ENCODE data around the gene SF3B2. TPM values are rescaled to one million over a fixed set of nuclear protein-coding genes. Genes with fewer than 3 reads are reported as not detected.

SF3B2 gene
- total RNA-seq, 1 donor from 2014 or later: 216 TPM

DNA sequence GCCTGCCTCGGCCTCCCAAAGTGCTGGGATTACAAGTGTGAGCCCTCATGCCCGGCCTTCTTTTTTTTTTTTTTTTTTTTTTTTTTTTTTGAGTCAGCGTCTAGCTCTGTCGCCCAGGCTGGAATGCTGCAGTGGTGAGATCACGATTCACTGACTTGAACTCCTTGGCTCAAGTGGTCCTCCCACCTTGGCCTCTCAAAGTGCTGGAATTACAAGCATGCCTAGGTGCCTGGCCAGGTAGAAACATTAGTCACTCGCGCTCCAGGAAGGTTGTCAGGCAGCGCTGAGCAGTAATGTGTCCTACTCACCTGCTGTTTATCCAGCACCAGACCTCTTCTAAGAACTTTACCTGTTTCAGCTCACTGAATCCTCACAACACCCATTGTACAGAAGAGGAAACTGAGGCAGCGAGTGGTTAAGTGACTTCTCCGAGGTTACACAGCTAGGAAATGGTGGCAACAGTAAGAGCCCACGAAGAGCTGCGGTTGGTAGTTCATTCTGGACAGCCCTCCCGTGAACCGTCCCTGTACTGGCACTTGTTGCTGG, 40.9 kb upstream of the SF3B2 start:
- Mint-ChIP-seq H3K4me1 (ENCODE audit: low read depth) (no peaks in the 10 kb centered on the region), H3K4me3 (ENCODE audit: low read depth) (no peak overlapping the region)
- no peak for DNase-seq (ENCODE audit: low spot score, unreplicated experiment)

DNA sequence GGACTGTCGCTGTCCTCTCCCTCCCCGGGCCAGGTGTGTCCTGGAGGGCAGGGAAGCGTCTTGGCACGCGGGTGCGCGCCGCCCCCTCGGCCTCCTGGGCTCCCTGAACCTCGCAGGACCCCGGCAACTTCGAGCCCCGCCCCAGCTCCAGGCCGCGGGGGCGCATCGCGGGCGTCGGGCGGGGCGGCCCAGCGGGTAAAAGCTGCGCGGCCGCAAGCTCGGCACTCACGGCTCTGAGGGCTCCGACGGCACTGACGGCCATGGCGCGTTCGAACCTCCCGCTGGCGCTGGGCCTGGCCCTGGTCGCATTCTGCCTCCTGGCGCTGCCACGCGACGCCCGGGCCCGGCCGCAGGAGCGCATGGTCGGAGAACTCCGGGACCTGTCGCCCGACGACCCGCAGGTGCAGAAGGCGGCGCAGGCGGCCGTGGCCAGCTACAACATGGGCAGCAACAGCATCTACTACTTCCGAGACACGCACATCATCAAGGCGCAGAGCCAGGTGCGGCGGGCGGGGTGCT, 40.3 kb upstream of the SF3B2 start, which contains the start of gene CST6:
TSS of gene CST6 (plus strand) at position 224 of the 519 bp plus-strand sequence. CDS start at position 261, 37 bp downstream.
- H3K27me3 Mint-ChIP-seq: peaks cover 21% of the 10 kb centered on the region
- no peak for DNase-seq (ENCODE audit: low spot score, unreplicated experiment)
- TF ChIP-seq, protein P1, sequence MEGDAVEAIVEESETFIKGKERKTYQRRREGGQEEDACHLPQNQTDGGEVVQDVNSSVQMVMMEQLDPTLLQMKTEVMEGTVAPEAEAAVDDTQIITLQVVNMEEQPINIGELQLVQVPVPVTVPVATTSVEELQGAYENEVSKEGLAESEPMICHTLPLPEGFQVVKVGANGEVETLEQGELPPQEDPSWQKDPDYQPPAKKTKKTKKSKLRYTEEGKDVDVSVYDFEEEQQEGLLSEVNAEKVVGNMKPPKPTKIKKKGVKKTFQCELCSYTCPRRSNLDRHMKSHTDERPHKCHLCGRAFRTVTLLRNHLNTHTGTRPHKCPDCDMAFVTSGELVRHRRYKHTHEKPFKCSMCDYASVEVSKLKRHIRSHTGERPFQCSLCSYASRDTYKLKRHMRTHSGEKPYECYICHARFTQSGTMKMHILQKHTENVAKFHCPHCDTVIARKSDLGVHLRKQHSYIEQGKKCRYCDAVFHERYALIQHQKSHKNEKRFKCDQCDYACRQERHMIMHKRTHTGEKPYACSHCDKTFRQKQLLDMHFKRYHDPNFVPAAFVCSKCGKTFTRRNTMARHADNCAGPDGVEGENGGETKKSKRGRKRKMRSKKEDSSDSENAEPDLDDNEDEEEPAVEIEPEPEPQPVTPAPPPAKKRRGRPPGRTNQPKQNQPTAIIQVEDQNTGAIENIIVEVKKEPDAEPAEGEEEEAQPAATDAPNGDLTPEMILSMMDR (IDR thresholded peaks at IDR 0.05; ENCODE audit: unreplicated experiment): no peak
- H3K36me3 Mint-ChIP-seq (ENCODE audit: insufficient read depth): no peaks in the 10 kb centered on the region
- H3K4me3 Mint-ChIP-seq (ENCODE audit: low read depth): no peak within 1 kb of the TSS
- H3K4me1 Mint-ChIP-seq (ENCODE audit: low read depth): no peaks in the 10 kb centered on the region
- no peaks in the 10 kb centered on the region for H3K9me3 Mint-ChIP-seq (ENCODE audit: low read depth)
- H3K27ac Mint-ChIP-seq: no peak within 1 kb of the TSS

More for the DNA sequence above, 40.9 kb upstream of the SF3B2 start:
- TF ChIP-seq, protein P1 (IDR thresholded peaks at IDR 0.05; ENCODE audit: unreplicated experiment): no peak
- Mint-ChIP-seq H3K36me3 (ENCODE audit: insufficient read depth) (no peaks in the 10 kb centered on the region), H3K27ac (no peak overlapping the region), H3K9me3 (ENCODE audit: low read depth) (no peaks in the 10 kb centered on the region), H3K27me3 (peaks cover 21% of the 10 kb centered on the region)

DNA sequence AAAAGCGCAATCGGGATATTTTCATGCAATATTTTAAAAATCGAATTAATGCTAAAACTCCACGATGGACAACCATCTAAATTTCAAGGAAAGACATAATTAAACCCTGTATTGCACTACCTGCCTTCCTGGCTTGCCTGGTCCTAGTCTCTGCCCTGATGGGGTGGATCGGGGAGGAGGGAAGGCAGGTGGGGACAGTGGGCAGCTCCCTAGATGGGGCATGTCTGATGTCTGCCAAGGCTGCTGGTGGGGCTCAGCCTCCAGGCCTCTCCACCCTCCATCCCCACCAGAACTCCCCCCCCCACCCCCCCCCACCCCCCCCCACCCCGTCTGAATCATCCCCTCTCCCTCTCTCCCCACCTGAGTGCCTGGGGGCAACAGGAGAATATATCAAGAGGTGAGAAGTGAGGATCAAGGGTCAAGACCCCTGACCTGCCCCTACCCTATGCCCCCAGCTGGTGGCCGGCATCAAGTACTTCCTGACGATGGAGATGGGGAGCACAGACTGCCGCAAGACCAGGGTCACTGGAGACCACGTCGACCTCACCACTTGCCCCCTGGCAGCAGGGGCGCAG, 39.7 kb upstream of the SF3B2 start:
- TF ChIP-seq, protein P1 (IDR thresholded peaks at IDR 0.05; ENCODE audit: unreplicated experiment): no peak
- H3K9me3 Mint-ChIP-seq (ENCODE audit: low read depth): no peaks in the 10 kb centered on the region
- H3K4me3 Mint-ChIP-seq (ENCODE audit: low read depth): no peak overlapping the region
- no peaks in the 10 kb centered on the region for H3K4me1 Mint-ChIP-seq (ENCODE audit: low read depth)
- no peaks in the 10 kb centered on the region for H3K36me3 Mint-ChIP-seq (ENCODE audit: insufficient read depth)
- DNase-seq (ENCODE audit: low spot score, unreplicated experiment): no peak
- H3K27me3 Mint-ChIP-seq: peaks cover 21% of the 10 kb centered on the region
- H3K27ac Mint-ChIP-seq: no peak overlapping the region

DNA sequence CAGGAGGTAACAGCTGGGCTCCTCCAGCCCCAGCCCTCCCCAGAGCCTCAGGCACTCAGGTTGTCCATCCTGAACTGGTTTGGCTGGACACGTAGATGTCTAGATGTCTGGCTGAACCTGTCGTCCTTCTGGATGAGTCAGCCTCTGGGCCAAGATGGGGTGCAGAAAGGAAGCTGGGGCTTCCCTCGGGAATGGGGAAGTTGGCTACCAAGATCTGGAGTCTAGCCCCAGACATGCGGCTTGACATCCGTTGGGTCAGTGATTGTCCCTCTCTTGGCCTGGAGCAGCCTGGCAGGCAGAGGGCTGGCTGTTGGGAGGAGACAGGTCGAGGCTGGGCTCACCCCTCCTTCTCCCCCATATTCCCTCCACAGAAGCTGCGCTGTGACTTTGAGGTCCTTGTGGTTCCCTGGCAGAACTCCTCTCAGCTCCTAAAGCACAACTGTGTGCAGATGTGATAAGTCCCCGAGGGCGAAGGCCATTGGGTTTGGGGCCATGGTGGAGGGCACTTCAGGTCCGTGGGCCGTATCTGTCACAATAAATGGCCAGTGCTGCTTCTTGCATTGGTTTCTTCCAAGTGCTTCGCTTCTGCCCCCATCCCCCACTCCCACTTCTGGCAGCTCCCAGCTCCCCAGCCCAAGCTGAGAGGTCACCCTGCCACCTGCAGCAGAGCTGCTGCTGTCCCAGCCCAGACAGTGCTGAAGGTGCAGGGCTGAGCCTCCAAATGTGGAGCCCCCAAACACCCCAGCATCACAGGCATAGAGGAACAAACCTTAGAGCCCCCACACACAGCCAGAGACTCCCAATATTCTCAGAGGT, 39.0 kb upstream of the SF3B2 start:
- Mint-ChIP-seq H3K9me3 (ENCODE audit: low read depth) (no peaks in the 10 kb centered on the region), H3K4me3 (ENCODE audit: low read depth) (no peak overlapping the region), H3K4me1 (ENCODE audit: low read depth) (no peaks in the 10 kb centered on the region), H3K27ac (no peak overlapping the region), H3K27me3 (peaks cover 18% of the 10 kb centered on the region), H3K36me3 (ENCODE audit: insufficient read depth) (no peaks in the 10 kb centered on the region)
- DNase-seq (ENCODE audit: low spot score, unreplicated experiment): no peak
- TF ChIP-seq, protein P1 (IDR thresholded peaks at IDR 0.05; ENCODE audit: unreplicated experiment): no peak

DNA sequence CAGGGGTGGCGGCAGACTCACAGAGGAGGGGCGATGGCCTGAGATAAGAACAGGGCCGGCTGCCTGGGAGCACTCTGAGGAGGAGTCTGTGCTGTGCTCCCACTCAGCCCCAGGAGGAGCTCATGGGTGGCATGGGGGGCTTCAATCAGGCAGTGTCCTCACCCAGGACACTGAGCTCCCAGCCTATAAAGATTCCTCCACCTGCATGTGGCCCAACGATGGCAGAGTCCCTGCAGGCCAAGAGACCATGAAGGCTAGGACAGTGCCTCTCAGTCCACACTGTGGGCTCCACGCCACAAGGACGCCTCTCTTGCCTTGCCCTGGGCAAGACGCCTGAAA, 38.4 kb upstream of the SF3B2 start:
- no peaks in the 10 kb centered on the region for H3K9me3 Mint-ChIP-seq (ENCODE audit: low read depth)
- H3K36me3 Mint-ChIP-seq (ENCODE audit: insufficient read depth): no peaks in the 10 kb centered on the region
- H3K27me3 Mint-ChIP-seq: peaks cover 15% of the 10 kb centered on the region
- H3K4me3 Mint-ChIP-seq (ENCODE audit: low read depth): no peak overlapping the region
- H3K27ac Mint-ChIP-seq: no peak overlapping the region
- TF ChIP-seq, protein P1 (IDR thresholded peaks at IDR 0.05; ENCODE audit: unreplicated experiment): no peak
- DNase-seq (ENCODE audit: low spot score, unreplicated experiment): no peak
- H3K4me1 Mint-ChIP-seq (ENCODE audit: low read depth): no peaks in the 10 kb centered on the region
